GM23338 (cell line): ENCODE results near the gene RRP9.

Experiments used
- CTCF ChIP-seq, 2 experiments: fragments of 200-600 bp in 1 of 2; sonication (generic) in 1 of 2; conservative IDR thresholded peaks; 2 replicates each; pipeline versions ENCODE4 v1.5.1 to v1.6.1; 2016 to 2017; ENCODE audit warnings: antibody characterized with exemption in 2 of 2, low read depth in 2 of 2, mild to moderate bottlenecking in 2 of 2, moderate library complexity in 1 of 2
- EZH2 ChIP-seq: fragments of 200-600 bp; sonication (generic); IDR thresholded peaks from one replicate; pipeline ENCODE4 v1.8.0; 2017; ENCODE audit warnings: antibody characterized with exemption, mild to moderate bottlenecking, low read depth; ENCODE audit not compliant: unreplicated experiment
- POLR2AphosphoS5 ChIP-seq: IDR thresholded peaks from 2 replicates; pipeline ENCODE4 v1.6.1; 2016; ENCODE audit warnings: antibody characterized with exemption, low read depth
- REST ChIP-seq: IDR thresholded peaks from one replicate; pipeline ENCODE4 v1.6.1; 2018; ENCODE audit warnings: antibody characterized with exemption; ENCODE audit not compliant: unreplicated experiment

- TF ChIP-seq CTCF (conservative IDR thresholded peaks at IDR 0.05; ENCODE audit: low read depth in 2 of 2) = no peak
- no peak for TF ChIP-seq REST
- TF ChIP-seq POLR2AphosphoS5 = no peak
- TF ChIP-seq EZH2 = no peak
These were observed 12.4 kb upstream of the RRP9 start for GRCh38 chr3:51954105-51954504.
